Mucosa of gallbladder (tissue), 1 donor: ENCODE data around the gene SMARCB1. TPM values are rescaled to one million over a fixed set of nuclear protein-coding genes. Genes with fewer than 3 reads are reported as not detected.

Experiments used
- DNase-seq: peaks from one replicate; pipeline ENCODE4 v3.0.0-alpha.2; 2020; ENCODE audit warnings: low spot score
- total RNA-seq: library from RNA; stranded (reverse); gene quantifications from one replicate; pipeline ENCODE4 v1.2.1, GENCODE V29; 2021
- donor health status: DM: no; HTN: no; CAD: no.

The SMARCB1 gene
- 70.7 TPM for total RNA-seq

DNA sequence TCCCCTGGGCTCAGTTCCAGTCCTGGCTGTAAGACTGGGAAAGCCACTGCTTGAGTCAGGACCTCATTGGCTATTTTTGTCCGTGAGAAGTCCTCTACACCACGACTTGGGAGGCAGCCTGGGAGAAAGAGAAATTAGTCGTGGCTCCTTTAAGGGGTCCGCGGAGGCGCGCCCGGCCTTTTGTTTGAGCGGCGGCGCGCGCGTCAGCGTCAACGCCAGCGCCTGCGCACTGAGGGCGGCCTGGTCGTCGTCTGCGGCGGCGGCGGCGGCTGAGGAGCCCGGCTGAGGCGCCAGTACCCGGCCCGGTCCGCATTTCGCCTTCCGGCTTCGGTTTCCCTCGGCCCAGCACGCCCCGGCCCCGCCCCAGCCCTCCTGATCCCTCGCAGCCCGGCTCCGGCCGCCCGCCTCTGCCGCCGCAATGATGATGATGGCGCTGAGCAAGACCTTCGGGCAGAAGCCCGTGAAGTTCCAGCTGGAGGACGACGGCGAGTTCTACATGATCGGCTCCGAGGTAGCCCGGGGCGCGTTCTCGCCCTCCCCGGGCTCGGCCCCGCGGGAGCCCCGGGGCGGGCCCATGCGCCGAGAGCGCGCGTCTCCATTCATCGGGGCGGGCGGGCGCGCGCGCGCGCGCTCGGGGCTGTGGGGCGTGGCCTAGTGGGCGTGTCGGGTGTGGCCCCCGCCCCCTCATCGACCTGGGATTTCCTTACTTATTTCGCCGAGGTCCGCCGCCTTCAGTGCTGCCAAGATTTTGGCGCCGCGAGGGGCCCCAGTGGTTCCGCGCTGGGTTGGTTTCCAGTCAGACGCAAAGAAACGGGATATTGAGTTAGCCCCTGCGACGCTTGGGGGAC is at the start of gene SMARCB1:
TSS of gene SMARCB1 (plus strand) at position 215 of the 848 bp plus-strand sequence. CDS start at position 419, 204 bp downstream.
- peak; percentile 91 for DNase-seq

DNA sequence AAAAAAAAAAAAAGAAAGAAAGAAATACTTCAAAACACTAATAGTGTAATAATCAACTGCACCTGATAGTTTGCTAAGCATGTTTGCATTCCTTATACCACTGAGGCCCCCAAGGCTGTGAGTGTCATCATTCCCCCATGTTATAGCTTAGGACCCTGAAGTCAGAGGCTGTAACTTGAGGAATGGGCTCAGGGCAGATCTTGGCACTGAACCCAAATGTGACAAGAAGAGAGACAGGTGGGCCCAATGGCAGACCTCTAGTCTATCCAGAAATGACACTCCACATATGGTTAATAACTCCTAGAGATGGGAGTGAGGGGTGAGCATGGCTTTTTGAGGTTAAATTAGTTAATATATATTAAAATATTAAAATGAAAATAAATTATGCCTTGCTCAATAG is 49.1 kb upstream of the SMARCB1 start:
- DNase-seq = no peak

DNA sequence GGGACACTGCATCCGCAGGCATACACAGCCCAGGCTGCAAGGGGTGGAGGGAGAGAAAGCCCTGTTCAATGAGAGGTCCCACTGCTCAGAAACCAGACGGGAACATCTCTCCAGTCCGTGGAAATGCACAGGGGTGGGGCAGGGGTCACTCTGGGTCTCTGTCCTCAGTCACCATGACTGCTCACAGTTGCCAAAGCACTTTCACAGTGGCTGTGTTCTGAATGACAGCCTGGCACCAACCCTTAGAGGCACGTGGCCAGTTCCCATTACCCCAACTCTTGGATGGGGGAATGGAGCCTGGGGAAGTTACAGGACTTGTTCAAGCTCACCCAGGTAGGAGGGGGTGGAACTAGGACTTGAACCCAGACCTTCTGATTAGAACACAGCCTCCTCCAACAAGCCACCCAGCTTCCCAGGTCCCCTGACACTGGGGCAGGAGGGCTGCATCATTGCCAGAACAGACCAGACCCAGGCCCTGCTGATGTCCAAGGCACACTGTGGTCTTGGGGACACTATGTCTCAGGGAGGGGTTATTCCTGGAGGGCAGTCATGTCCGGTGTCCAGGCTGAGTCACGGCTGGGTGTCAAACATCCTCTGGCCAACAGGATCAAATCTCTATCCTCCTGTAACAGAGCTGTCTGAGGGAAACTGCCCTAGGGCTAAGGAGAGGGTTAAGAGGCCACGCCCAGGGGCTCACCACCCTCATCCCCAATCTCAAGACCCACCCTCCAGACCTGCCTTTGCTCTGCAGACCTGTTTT is 44.1 kb upstream of the SMARCB1 start:
- DNase-seq = no peak

- no peak for DNase-seq
Observed at GRCh38 chr22:23743303-23743705, 43.5 kb upstream of the SMARCB1 start.

DNA sequence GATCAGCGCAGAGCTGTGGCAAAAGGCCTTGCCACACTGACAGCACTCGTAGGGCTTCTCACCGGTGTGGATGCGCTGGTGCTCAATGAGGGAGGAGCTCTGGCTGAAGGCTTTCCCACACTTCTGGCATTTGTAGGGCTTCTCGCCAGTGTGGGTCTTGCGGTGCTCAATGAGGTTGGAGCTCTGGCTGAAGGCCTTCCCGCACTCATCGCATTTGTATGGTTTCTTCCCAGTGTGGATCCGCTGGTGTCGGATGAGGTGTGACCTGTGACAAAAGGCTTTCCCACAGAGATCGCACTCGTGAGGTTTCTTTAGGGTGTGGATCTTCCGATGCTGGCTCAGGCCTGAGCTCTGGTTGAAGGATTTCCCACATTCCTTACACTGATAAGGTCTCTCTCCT is 42.8 kb upstream of the SMARCB1 start:
- no peak for DNase-seq

DNA sequence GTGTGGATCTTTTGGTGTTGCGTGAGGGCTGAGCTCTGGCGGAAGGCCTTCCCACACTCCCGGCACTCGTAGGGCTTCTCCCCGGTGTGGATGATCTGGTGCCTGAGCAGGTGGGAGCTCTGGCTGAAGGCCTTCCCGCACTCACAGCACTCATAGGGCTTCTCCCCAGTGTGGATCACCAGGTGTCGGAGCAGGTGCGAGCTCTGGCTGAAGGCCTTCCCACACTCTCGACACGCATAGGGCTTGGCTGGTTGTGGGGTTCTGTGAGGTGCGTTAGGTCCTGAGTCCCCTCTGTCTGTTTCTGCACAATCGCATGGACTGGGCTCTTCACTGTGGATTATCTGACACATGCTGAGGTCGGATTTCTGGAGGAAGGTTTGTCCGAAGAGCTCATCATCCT is 42.3 kb upstream of the SMARCB1 start:
- DNase-seq = no peak

DNA sequence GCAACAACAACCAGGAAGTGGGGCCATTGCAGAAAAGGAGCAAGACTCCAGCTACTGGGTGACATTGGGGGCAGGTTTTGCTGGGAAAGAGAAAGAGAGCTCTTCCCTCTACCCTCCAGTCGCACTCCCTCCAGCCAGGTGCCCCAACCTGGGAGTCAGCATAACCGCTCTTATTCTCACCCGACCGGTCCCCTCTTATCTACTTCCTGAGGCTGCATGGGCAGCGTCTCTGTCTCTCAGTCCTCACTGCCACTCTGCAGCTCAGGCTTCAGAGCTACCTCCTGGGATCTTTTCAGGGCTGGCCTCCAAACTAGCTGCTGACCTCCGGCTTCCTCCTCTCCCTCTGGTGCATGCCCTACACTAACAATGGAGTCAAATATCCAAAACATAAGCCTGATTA is 41.0 kb upstream of the SMARCB1 start:
- no peak for DNase-seq

- DNase-seq = no peak
Observed at GRCh38 chr22:23749841-23750301, 36.9 kb upstream of the SMARCB1 start.

GRCh38 chr22:23750367-23750713 is 36.4 kb upstream of the SMARCB1 start:
- DNase-seq = no peak

GRCh38 chr22:23750714-23751440 is 35.9 kb upstream of the SMARCB1 start, which contains the start of gene ZNF70:
Gene ZNF70 (minus strand): TSS chr22:23751112. CDS start chr22:23745140, 5,972 bp downstream.
- DNase-seq = peak; percentile 90

GRCh38 chr22:23751441-23751996 is 35.2 kb upstream of the SMARCB1 start:
- DNase-seq = no peak

DNA sequence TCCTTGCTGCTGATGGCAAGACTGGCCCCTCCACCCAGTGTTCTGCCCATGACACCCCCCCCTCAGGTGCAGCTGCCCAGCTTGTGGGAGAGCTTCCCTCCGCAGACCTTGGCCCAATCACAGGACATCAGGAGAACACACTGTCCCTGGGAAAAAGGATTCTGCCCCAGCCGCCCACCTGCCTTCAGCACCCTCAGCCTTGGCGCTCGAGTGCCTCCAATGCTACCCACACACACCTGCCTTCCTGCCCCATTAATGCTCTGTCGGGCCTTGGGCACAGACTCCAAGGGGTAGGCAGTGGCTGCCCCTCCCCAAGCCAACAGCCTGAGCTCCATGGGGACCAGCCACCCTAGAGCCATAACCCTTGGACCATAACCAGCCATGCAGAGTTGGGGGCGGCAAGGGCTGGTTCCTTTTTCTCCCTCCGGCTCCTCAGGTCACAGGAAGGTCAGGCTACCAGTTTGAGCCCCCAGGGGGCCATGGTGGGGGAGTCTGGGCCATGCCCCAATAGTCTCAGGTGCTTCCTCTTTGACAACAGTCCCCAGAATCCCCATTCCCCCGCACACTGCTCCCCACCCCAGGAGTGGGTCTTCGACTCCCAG is 34.6 kb upstream of the SMARCB1 start:
- DNase-seq = no peak

DNA sequence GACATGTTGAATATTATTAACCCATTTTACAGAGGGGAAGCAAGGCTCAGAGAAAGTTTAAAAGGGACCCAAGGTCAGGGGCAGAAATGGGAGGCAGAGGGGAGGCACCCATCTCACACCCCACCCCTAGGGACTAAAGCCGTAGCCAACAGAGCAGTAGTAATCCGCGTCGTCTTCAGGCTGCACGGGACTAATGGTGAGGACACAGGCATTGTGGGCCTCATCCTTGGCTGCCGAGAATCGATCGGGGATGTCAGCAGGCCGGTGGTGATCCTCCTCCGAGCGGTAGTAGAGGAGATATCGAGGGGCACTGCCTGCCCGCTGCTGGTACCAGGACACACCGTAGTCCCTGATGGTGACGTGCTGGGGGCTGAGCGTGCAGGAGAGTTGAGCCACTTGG is 34.0 kb upstream of the SMARCB1 start:
- no peak for DNase-seq

DNA sequence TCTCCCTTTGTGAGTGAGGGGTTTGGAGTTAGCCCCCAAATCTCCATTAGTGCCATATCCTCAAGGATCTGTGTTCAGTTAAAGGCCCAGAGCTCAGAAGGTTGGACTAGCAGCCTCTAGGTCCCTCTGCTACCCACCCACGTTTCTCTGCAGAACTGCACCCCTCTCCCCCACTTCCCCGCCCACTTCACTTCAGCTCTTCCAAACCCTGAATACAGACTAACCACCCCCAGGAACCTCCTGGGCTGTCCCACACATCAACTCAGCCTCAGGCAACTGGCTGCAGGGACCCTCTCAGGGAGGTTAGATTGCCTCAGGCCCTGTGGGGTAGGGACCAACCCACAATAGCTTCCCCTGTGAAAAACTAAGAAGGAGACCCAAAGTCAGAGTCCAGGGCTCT is 33.4 kb upstream of the SMARCB1 start:
- no peak for DNase-seq

DNA sequence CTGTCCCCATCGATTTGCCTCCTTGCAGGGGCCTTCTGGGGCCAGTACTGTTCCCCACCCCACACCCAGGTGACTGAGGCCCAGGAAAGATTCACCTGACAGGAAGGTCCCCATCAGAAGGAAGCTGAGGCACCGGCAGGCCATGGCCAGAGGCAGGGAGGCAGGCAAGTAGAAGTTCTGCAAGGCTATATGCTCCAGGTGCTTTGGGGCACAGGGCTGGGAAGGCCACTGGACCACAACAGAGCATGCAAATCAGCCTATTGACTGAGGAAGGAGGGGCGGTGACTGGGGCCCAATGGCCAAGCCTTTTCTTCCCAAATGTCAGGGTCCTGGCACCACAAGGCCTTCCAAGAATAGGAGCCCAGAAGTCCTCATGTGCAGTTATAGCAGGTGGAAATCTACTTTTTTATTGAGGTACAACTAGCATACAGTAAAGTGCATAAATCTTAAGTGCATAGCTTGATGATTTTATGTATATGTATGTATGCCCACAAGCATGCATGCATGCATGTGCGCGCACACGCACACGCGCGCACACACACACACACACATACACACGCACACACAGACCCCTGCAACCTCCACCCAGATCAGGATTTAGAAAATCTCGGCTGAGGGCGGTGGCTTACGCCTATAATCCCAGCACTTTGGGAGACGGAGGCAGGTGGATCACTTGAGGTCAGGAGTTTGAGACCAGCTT is 32.4 kb upstream of the SMARCB1 start, which contains the start of gene VPREB3:
TSS of gene VPREB3 (minus strand) at position 206 of the 700 bp plus-strand sequence. CDS start at position 144, 62 bp downstream.
- DNase-seq = no peak

DNA sequence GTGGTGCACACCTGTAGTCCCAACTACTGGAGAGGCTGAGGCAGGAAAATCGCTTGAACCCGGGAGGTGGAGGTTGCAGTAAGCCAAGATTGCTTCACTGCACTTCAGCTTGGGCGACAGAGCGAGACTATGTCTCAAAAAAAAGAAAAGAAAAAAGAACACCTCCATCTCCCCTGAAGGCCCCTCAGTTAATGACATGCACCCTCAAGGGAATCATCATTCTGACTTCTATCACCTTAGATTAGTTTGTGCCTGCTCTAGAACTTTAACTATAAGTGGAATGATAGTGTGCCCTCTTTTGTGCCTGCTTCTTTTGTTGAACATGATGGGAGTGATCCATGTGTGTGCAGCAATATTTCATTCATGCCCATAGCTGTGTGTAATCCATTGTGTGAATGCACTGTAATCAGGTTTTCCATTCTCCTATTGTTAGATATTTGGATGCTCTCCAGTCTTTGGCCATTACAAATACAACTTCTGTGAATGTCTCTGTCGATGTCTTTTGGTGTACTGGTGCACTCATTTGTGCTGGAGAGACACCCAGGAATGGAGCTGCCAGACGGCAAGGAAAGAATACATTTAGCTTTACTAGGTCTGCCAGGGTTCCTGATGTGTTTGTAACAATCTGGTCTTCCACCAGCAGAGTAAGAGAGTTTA is 31.7 kb upstream of the SMARCB1 start:
- no peak for DNase-seq

GRCh38 chr22:23755711-23756110 is 31.1 kb upstream of the SMARCB1 start:
- DNase-seq = no peak

GRCh38 chr22:23756891-23757290 is 29.9 kb upstream of the SMARCB1 start:
- no peak for DNase-seq

GRCh38 chr22:23759566-23759965 is 27.2 kb upstream of the SMARCB1 start:
- no peak for DNase-seq

GRCh38 chr22:23760056-23760455 is 26.7 kb upstream of the SMARCB1 start:
- DNase-seq = no peak
